Measurements from ENCODE around the gene RNF32.

Gene RNF32

DNA sequence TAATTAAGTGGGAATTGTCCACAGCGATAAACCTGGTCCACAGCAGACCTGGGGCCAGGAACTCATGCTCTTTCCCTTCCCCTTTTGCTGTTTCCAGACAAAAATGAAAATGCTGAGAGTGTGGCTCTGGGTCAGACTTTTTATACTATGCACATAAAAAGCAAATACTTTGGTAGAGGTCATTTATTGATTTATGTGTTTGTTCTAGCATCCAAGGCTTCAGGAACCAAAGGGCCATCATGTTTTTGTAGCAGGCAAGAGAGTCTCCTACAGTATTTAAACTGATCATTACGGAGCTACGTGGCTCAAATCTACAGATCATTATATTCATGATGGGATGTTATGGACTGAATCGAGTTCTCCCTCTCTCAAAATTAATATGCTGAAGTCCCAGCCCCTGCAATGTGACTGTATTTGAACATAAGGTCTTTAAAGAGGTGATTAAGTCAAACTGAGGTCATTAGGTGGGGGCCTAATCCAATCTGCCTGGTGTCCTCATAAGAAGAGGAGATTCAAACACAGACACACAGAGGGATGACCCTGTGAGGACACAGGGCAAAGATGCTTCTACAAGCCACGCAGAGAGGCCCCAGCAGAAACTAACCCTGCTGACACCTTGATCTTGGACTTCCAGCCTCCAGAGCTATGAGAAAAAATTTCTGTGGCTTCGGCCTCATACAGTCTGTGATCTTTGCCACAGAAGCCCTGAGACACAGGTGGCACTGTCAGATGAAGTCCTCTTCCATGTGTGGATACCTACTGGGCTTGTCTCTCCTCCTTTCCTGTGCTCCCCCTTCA, 46.1 kb upstream of the RNF32 start:
- ATAC-seq: no peak
- TF ChIP-seq ZNF565 (CRISPR knock-in tag; conservative IDR thresholded peaks at IDR 0.05; ENCODE audit: low read depth) (no peak), ZNF8 (CRISPR knock-in tag; IDR thresholded peaks at IDR 0.05) (no peak), ARNTL (CRISPR knock-in tag; IDR thresholded peaks at IDR 0.05; ENCODE audit: borderline replicate concordance, low read depth) (no peak), SNAI2 (CRISPR knock-in tag; IDR thresholded peaks at IDR 0.05) (no peak), TOX (CRISPR knock-in tag; IDR thresholded peaks at IDR 0.05; ENCODE audit: borderline replicate concordance) (no peak), ESRRG (CRISPR knock-in tag; IDR thresholded peaks at IDR 0.05) (no peak), OSR1 (CRISPR knock-in tag; IDR thresholded peaks at IDR 0.05) (no peak), ZFP30 (CRISPR knock-in tag; IDR thresholded peaks at IDR 0.05) (no peak)
- TF ChIP-seq, protein P1, sequence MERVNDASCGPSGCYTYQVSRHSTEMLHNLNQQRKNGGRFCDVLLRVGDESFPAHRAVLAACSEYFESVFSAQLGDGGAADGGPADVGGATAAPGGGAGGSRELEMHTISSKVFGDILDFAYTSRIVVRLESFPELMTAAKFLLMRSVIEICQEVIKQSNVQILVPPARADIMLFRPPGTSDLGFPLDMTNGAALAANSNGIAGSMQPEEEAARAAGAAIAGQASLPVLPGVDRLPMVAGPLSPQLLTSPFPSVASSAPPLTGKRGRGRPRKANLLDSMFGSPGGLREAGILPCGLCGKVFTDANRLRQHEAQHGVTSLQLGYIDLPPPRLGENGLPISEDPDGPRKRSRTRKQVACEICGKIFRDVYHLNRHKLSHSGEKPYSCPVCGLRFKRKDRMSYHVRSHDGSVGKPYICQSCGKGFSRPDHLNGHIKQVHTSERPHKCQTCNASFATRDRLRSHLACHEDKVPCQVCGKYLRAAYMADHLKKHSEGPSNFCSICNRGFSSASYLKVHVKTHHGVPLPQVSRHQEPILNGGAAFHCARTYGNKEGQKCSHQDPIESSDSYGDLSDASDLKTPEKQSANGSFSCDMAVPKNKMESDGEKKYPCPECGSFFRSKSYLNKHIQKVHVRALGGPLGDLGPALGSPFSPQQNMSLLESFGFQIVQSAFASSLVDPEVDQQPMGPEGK (CRISPR knock-in tag; IDR thresholded peaks at IDR 0.05; ENCODE audit: borderline replicate concordance): no peak
- TF ChIP-seq, protein P2, sequence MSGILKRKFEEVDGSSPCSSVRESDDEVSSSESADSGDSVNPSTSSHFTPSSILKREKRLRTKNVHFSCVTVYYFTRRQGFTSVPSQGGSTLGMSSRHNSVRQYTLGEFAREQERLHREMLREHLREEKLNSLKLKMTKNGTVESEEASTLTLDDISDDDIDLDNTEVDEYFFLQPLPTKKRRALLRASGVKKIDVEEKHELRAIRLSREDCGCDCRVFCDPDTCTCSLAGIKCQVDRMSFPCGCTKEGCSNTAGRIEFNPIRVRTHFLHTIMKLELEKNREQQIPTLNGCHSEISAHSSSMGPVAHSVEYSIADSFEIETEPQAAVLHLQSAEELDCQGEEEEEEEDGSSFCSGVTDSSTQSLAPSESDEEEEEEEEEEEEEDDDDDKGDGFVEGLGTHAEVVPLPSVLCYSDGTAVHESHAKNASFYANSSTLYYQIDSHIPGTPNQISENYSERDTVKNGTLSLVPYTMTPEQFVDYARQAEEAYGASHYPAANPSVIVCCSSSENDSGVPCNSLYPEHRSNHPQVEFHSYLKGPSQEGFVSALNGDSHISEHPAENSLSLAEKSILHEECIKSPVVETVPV (CRISPR knock-in tag; IDR thresholded peaks at IDR 0.05): no peak
- TF ChIP-seq, protein P3, sequence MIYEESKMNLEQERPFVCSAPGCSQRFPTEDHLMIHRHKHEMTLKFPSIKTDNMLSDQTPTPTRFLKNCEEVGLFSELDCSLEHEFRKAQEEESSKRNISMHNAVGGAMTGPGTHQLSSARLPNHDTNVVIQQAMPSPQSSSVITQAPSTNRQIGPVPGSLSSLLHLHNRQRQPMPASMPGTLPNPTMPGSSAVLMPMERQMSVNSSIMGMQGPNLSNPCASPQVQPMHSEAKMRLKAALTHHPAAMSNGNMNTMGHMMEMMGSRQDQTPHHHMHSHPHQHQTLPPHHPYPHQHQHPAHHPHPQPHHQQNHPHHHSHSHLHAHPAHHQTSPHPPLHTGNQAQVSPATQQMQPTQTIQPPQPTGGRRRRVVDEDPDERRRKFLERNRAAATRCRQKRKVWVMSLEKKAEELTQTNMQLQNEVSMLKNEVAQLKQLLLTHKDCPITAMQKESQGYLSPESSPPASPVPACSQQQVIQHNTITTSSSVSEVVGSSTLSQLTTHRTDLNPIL (CRISPR knock-in tag; IDR thresholded peaks at IDR 0.05; ENCODE audit: low read depth): no peak

DNA sequence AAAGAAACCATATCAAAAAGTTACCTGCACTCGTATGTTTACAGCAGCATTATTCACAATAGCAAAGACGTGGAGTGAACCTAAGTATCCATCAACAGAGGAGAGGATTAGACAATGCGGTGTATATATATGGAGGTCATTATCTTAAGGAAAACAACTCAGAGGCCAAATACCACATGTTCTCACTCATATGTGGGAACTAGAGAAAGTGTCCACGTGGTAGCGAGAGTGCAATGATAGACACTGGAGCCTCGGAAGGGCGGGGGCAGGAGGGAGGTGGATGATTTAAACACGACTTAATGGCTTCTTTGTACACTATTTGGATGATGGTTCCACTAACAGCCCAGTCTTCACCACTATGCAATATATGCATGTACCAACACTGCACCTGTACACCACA, 40.1 kb upstream of the RNF32 start:
- no peak for ATAC-seq
- TF ChIP-seq, protein P3 (CRISPR knock-in tag; IDR thresholded peaks at IDR 0.05; ENCODE audit: low read depth): no peak
- TF ChIP-seq ZFP3 (CRISPR knock-in tag; IDR thresholded peaks at IDR 0.05): no peak
- no peak for TF ChIP-seq ZNF565 (CRISPR knock-in tag; conservative IDR thresholded peaks at IDR 0.05; ENCODE audit: low read depth)
- TF ChIP-seq, protein P4, sequence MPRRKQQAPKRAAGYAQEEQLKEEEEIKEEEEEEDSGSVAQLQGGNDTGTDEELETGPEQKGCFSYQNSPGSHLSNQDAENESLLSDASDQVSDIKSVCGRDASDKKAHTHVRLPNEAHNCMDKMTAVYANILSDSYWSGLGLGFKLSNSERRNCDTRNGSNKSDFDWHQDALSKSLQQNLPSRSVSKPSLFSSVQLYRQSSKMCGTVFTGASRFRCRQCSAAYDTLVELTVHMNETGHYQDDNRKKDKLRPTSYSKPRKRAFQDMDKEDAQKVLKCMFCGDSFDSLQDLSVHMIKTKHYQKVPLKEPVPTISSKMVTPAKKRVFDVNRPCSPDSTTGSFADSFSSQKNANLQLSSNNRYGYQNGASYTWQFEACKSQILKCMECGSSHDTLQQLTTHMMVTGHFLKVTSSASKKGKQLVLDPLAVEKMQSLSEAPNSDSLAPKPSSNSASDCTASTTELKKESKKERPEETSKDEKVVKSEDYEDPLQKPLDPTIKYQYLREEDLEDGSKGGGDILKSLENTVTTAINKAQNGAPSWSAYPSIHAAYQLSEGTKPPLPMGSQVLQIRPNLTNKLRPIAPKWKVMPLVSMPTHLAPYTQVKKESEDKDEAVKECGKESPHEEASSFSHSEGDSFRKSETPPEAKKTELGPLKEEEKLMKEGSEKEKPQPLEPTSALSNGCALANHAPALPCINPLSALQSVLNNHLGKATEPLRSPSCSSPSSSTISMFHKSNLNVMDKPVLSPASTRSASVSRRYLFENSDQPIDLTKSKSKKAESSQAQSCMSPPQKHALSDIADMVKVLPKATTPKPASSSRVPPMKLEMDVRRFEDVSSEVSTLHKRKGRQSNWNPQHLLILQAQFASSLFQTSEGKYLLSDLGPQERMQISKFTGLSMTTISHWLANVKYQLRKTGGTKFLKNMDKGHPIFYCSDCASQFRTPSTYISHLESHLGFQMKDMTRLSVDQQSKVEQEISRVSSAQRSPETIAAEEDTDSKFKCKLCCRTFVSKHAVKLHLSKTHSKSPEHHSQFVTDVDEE (CRISPR knock-in tag; IDR thresholded peaks at IDR 0.05): no peak
- no peak for TF ChIP-seq OSR1 (CRISPR knock-in tag; IDR thresholded peaks at IDR 0.05)
- TF ChIP-seq ARNTL (CRISPR knock-in tag; IDR thresholded peaks at IDR 0.05; ENCODE audit: borderline replicate concordance, low read depth): no peak
- TF ChIP-seq PPARA (CRISPR knock-in tag; IDR thresholded peaks at IDR 0.05; ENCODE audit: borderline replicate concordance): no peak
- TF ChIP-seq ZFP30 (CRISPR knock-in tag; IDR thresholded peaks at IDR 0.05): no peak

DNA sequence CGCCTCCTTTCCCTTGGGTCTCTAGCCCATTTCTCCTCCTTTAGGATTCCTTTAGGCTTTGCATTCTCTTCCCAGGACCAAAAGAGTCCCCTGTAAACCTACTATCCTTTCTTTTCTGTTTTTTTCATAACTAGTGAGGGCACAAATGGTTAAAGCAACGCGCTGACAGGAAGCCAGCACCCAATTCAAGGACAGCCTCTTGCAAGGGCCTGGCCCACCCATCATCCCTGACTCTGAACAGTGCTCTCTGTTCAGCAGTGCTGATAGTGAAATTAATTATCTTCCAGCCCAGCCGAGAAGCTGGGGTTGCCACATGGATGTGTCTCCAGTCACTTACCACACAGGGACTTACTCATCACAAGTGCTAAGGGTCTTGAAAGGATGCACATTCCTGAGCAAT, 38.3 kb upstream of the RNF32 start:
- ATAC-seq: no peak
- no peak for TF ChIP-seq ZNF8 (CRISPR knock-in tag; IDR thresholded peaks at IDR 0.05)
- TF ChIP-seq ARNTL (CRISPR knock-in tag; IDR thresholded peaks at IDR 0.05; ENCODE audit: borderline replicate concordance, low read depth): no peak
- no peak for TF ChIP-seq ESRRG (CRISPR knock-in tag; IDR thresholded peaks at IDR 0.05)
- no peak for TF ChIP-seq CSDC2 (CRISPR knock-in tag; IDR thresholded peaks at IDR 0.05)
- TF ChIP-seq ZC3H10 (CRISPR knock-in tag; IDR thresholded peaks at IDR 0.05): no peak
- TF ChIP-seq PPARA (CRISPR knock-in tag; IDR thresholded peaks at IDR 0.05; ENCODE audit: borderline replicate concordance): no peak
- TF ChIP-seq, protein P5, sequence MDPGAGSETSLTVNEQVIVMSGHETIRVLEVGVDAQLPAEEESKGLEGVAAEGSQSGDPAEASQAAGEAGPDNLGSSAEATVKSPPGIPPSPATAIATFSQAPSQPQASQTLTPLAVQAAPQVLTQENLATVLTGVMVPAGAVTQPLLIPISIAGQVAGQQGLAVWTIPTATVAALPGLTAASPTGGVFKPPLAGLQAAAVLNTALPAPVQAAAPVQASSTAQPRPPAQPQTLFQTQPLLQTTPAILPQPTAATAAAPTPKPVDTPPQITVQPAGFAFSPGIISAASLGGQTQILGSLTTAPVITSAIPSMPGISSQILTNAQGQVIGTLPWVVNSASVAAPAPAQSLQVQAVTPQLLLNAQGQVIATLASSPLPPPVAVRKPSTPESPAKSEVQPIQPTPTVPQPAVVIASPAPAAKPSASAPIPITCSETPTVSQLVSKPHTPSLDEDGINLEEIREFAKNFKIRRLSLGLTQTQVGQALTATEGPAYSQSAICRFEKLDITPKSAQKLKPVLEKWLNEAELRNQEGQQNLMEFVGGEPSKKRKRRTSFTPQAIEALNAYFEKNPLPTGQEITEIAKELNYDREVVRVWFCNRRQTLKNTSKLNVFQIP (CRISPR knock-in tag; IDR thresholded peaks at IDR 0.05; ENCODE audit: borderline replicate concordance, low read depth): no peak
- TF ChIP-seq SNAI2 (CRISPR knock-in tag; IDR thresholded peaks at IDR 0.05): no peak
- TF ChIP-seq ISL1 (CRISPR knock-in tag; IDR thresholded peaks at IDR 0.05): no peak
- TF ChIP-seq, protein P3 (CRISPR knock-in tag; IDR thresholded peaks at IDR 0.05; ENCODE audit: low read depth): no peak
- no peak for TF ChIP-seq ZNF70 (CRISPR knock-in tag; IDR thresholded peaks at IDR 0.05)
- TF ChIP-seq ZFP3 (CRISPR knock-in tag; IDR thresholded peaks at IDR 0.05): no peak
- no peak for TF ChIP-seq BACH2 (CRISPR knock-in tag; IDR thresholded peaks at IDR 0.05; ENCODE audit: borderline replicate concordance)
- TF ChIP-seq TCF4 (CRISPR knock-in tag; IDR thresholded peaks at IDR 0.05; ENCODE audit: borderline replicate concordance): no peak
- TF ChIP-seq GLIS3 (CRISPR knock-in tag; IDR thresholded peaks at IDR 0.05): no peak
